ENCODE results near the gene CDC34.

- TF ChIP-seq CTCF (conservative IDR thresholded peaks at IDR 0.05; ENCODE audit: low read depth, low read length), result peak; percentile 78
- TF ChIP-seq EZH2 (IDR thresholded peaks at IDR 0.05; ENCODE audit: borderline replicate concordance, low read depth, low read length, poor library complexity, severe bottlenecking), result no peak
These were observed 36.0 kb upstream of the CDC34 start for GRCh38 chr19:495402-496111.

Measured in A673 (cell line).